Measurements from ENCODE around the gene APOBEC3F.

DNA sequence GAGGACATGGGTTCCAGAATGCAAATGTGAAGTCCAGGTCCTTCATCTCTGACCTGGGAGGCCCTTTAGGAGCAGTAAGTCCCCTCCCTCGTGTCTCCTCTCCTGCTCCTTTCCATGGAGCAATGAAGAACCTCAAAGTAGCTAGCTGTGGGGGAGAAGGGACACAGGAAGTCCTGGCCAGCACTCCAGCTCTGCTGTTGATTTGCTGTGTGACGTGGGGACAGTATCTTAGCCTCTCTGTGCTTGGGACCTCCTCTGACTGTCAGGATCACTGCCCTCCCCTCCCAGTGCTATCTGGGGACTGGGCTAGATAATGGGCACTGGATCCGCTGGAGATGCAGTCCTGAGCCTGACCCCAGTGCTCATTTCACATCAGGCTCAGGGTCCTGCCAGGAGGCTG is 55.3 kb downstream of the APOBEC3F start:
- TF ChIP-seq, protein P1, sequence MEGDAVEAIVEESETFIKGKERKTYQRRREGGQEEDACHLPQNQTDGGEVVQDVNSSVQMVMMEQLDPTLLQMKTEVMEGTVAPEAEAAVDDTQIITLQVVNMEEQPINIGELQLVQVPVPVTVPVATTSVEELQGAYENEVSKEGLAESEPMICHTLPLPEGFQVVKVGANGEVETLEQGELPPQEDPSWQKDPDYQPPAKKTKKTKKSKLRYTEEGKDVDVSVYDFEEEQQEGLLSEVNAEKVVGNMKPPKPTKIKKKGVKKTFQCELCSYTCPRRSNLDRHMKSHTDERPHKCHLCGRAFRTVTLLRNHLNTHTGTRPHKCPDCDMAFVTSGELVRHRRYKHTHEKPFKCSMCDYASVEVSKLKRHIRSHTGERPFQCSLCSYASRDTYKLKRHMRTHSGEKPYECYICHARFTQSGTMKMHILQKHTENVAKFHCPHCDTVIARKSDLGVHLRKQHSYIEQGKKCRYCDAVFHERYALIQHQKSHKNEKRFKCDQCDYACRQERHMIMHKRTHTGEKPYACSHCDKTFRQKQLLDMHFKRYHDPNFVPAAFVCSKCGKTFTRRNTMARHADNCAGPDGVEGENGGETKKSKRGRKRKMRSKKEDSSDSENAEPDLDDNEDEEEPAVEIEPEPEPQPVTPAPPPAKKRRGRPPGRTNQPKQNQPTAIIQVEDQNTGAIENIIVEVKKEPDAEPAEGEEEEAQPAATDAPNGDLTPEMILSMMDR (IDR thresholded peaks at IDR 0.05) = no peak
- TF ChIP-seq POLR2A (IDR thresholded peaks at IDR 0.05) = no peak
- TF ChIP-seq EP300 (IDR thresholded peaks at IDR 0.05) = no peak
